IMR-90 (cell line): ENCODE measurements around the gene CD101. TPM values are rescaled to one million over a fixed set of nuclear protein-coding genes. Genes with fewer than 3 reads are reported as not detected.

Experiments
- ATAC-seq: fragments of 200-7000 bp; cut with Tn5 transposase; 2 replicates; pipeline ENCODE4 v1.9.1; 2020; ENCODE audit warnings: low read depth, mild to moderate bottlenecking, moderate library complexity
- BruUV-seq: library from RNA; stranded (reverse); fragments of 400-500 nt; replicated peaks from 2 replicates; lab custom pipeline; 2021; lab: Mats Ljungman, UMichigan
- CTCF ChIA-PET: fragments of 300-600 bp; formaldehyde crosslinking; extraction: SDS; loops from one replicate; lab custom pipeline; 2021; ENCODE audit warnings: antibody characterized with exemption; lab: Yijun Ruan, JAX
- POLR2A ChIA-PET: fragments of 300-600 bp; sonication (Branson Sonifier 250); formaldehyde crosslinking; loops from one replicate; lab custom pipeline; 2022; ENCODE audit warnings: antibody characterized with exemption; ENCODE audit not compliant: unreplicated experiment; lab: Charles Lee
- DNase-seq: peaks from one replicate; pipeline ENCODE4 v3.0.0; 2013
- H2AFZ ChIP-seq: replicated peaks from 2 replicates; pipeline ENCODE3; 2013; ENCODE audit warnings: low read length, mild to moderate bottlenecking; ENCODE audit not compliant: poor library complexity
- H2AK5ac ChIP-seq: 2 replicates; pipeline ENCODE4 v1.6.1; 2013; ENCODE audit warnings: low read depth, low read length, inconsistent platforms
- H2AK9ac ChIP-seq: replicated peaks from 2 replicates; pipeline ENCODE3; 2013; ENCODE audit warnings: mild to moderate bottlenecking, low read depth, low read length, moderate library complexity; ENCODE audit not compliant: poor library complexity
- H2BK120ac ChIP-seq: 2 replicates; pipeline ENCODE4 v1.6.1; 2013; ENCODE audit warnings: low read depth, low read length, inconsistent platforms
- H2BK15ac ChIP-seq: 3 replicates; pipeline ENCODE4 v1.6.1; 2013; ENCODE audit warnings: low read depth, low read length, inconsistent platforms
- H2BK20ac ChIP-seq: 2 replicates; pipeline ENCODE4 v1.6.1; 2013; ENCODE audit warnings: low read depth, mild to moderate bottlenecking, inconsistent platforms, low read length, moderate library complexity
- H2BK5ac ChIP-seq: 2 replicates; pipeline ENCODE4 v1.6.1; 2013; ENCODE audit warnings: mild to moderate bottlenecking, low read depth, low read length, inconsistent platforms; ENCODE audit not compliant: poor library complexity, severe bottlenecking
- H3K14ac ChIP-seq: replicated peaks from 2 replicates; pipeline ENCODE4 v1.6.1; 2013; ENCODE audit warnings: low read depth, low read length, inconsistent platforms
- H3K18ac ChIP-seq: 2 replicates; pipeline ENCODE4 v1.6.1; 2013; ENCODE audit warnings: low read depth, low read length, control low read depth
- H3K23ac ChIP-seq: 2 replicates; pipeline ENCODE4 v1.6.1; 2013; ENCODE audit warnings: low read depth, low read length, inconsistent platforms
- H3K27ac ChIP-seq: 2 replicates; pipeline ENCODE4 v1.5.1; 2013; ENCODE audit warnings: mild to moderate bottlenecking, control low read depth, low read length; ENCODE audit not compliant: insufficient read depth
- H3K27me3 ChIP-seq: 2 replicates; pipeline ENCODE4 v1.6.1; 2013; ENCODE audit warnings: low read length; ENCODE audit not compliant: control insufficient read depth, insufficient read depth
- H3K36me3 ChIP-seq: 2 replicates; pipeline ENCODE4 v1.6.1; 2013; ENCODE audit warnings: low read length, mixed read lengths; ENCODE audit not compliant: control insufficient read depth, insufficient read depth
- H3K4ac ChIP-seq: 2 replicates; pipeline ENCODE4 v1.6.1; 2013; ENCODE audit warnings: low read depth, low read length, inconsistent platforms
- H3K4me1 ChIP-seq: 2 replicates; pipeline ENCODE4 v1.6.1; 2013; ENCODE audit warnings: low read length, mixed read lengths; ENCODE audit not compliant: control insufficient read depth, insufficient read depth
- H3K4me2 ChIP-seq: 2 replicates; pipeline ENCODE4 v1.6.1; 2013; ENCODE audit warnings: low read depth, mild to moderate bottlenecking, control low read depth, low read length, moderate library complexity
- H3K4me3 ChIP-seq: 2 replicates; pipeline ENCODE4 v1.5.1; 2013; ENCODE audit warnings: low read depth, mild to moderate bottlenecking, control low read depth, low read length, moderate library complexity; ENCODE audit not compliant: insufficient read depth
- H3K56ac ChIP-seq: 2 replicates; pipeline ENCODE4 v1.6.1; 2013; ENCODE audit warnings: low read length, inconsistent platforms; ENCODE audit not compliant: insufficient read depth; ENCODE audit errors: extremely low read depth
- H3K79me1 ChIP-seq, 2 experiments: 2 replicates each; pipeline ENCODE4 v1.6.1; 2013; ENCODE audit warnings: low read length in 2 of 2, inconsistent platforms in 1 of 2, low read depth in 1 of 2
- H3K9ac ChIP-seq: 2 replicates; pipeline ENCODE4 v1.6.1; 2013; ENCODE audit warnings: low read depth, low read length, control low read depth
- H3K9me1 ChIP-seq: 2 replicates; pipeline ENCODE4 v1.6.1; 2013; ENCODE audit warnings: low read length, inconsistent platforms; ENCODE audit not compliant: insufficient read depth
- H3K9me3 ChIP-seq: 2 replicates; pipeline ENCODE4 v1.6.1; 2013; ENCODE audit warnings: low read length; ENCODE audit not compliant: control insufficient read depth, insufficient read depth
- H4K20me1 ChIP-seq: 2 replicates; pipeline ENCODE4 v1.6.1; 2013; ENCODE audit warnings: low read length, inconsistent platforms; ENCODE audit not compliant: insufficient read depth
- H4K5ac ChIP-seq: 2 replicates; pipeline ENCODE4 v1.6.1; 2013; ENCODE audit warnings: mild to moderate bottlenecking, low read depth, low read length, control low read depth
- H4K8ac ChIP-seq, 2 experiments: 2 replicates each; pipeline ENCODE4 v1.6.1; 2013; ENCODE audit warnings: low read depth in 2 of 2, low read length in 2 of 2, control low read depth in 1 of 2, inconsistent platforms in 1 of 2
- H4K91ac ChIP-seq: 2 replicates; pipeline ENCODE4 v1.6.1; 2013; ENCODE audit warnings: low read depth, low read length, inconsistent platforms; ENCODE audit not compliant: insufficient read depth
- BHLHE40 ChIP-seq: fragments of 150-350 bp; IDR thresholded peaks from 2 replicates; pipeline ENCODE4 v1.6.1; 2016; ENCODE audit warnings: mild to moderate bottlenecking, low read depth, low read length
- CEBPB ChIP-seq: IDR thresholded peaks from 2 replicates; pipeline ENCODE4 v1.6.1; 2012; ENCODE audit warnings: low read depth, low read length, improper control_type of control experiment
- CHD1 ChIP-seq: IDR thresholded peaks from 2 replicates; pipeline ENCODE4 v1.6.1; 2012; ENCODE audit warnings: low read depth, low read length, improper control_type of control experiment
- CTCF ChIP-seq: conservative IDR thresholded peaks from 2 replicates; pipeline ENCODE4 v1.5.1; 2012; ENCODE audit warnings: mild to moderate bottlenecking, low read depth, low read length, improper control_type of control experiment
- ELK1 ChIP-seq: fragments of 150-350 bp; IDR thresholded peaks from 2 replicates; pipeline ENCODE4 v1.6.1; 2016; ENCODE audit warnings: low read depth, mild to moderate bottlenecking, low read length, moderate library complexity, borderline replicate concordance
- FOS ChIP-seq: fragments of 150-350 bp; IDR thresholded peaks from 2 replicates; pipeline ENCODE4 v1.6.1; 2016; ENCODE audit warnings: low read depth, low read length
- MAFK ChIP-seq: IDR thresholded peaks from 2 replicates; pipeline ENCODE4 v1.6.1; 2012; ENCODE audit warnings: low read depth, low read length, improper control_type of control experiment
- MAZ ChIP-seq: IDR thresholded peaks from 2 replicates; pipeline ENCODE4 v1.6.1; 2012; ENCODE audit warnings: low read depth, mild to moderate bottlenecking, low read length, improper control_type of control experiment, moderate library complexity, borderline replicate concordance
- MXI1 ChIP-seq: IDR thresholded peaks from 2 replicates; pipeline ENCODE4 v1.6.1; 2012; ENCODE audit warnings: low read depth, mild to moderate bottlenecking, low read length, moderate library complexity, borderline replicate concordance
- NFE2L2 ChIP-seq: fragments of 150-350 bp; IDR thresholded peaks from 2 replicates; pipeline ENCODE4 v1.6.1; 2016; ENCODE audit warnings: low read depth, mild to moderate bottlenecking, low read length
- POLR2A ChIP-seq: IDR thresholded peaks from 2 replicates; pipeline ENCODE4 v1.6.1; 2012; ENCODE audit warnings: mild to moderate bottlenecking, low read depth, low read length
- RAD21 ChIP-seq: IDR thresholded peaks from 2 replicates; pipeline ENCODE4 v1.6.1; 2012; ENCODE audit warnings: low read length, improper control_type of control experiment
- SMC3 ChIP-seq: fragments of 150-350 bp; IDR thresholded peaks from 2 replicates; pipeline ENCODE4 v1.6.1; 2016; ENCODE audit warnings: low read depth, mild to moderate bottlenecking, antibody characterized with exemption, low read length, moderate library complexity
- WGBS, 2 experiments: methylation state at CpG; one replicate each; pipeline versions ENCODE4 v1.1.5 to v1.1.7; 2013; ENCODE audit warnings: missing lambda C conversion rate in 2 of 2; ENCODE audit not compliant: insufficient read length in 1 of 2; ENCODE audit errors: extremely low coverage in 2 of 2; 5-methylcytosine and 5-hydroxymethylcytosine counted together
- dilution Hi-C: fragments of 300-500 bp; cut with HindIII; formaldehyde crosslinking; loops from one replicate; pipeline ENCODE4 v1.14.3; 2018; ENCODE audit warnings: low sequenced_read_pairs; ENCODE audit not compliant: unreplicated experiment
- in situ Hi-C: fragments of 300-500 bp; cut with MboI; formaldehyde crosslinking; loops from 3 replicates; pipeline ENCODE4 v1.14.3; 2019; ENCODE audit warnings: low sequenced_read_pairs, inconsistent platforms, mixed read lengths
- intact Hi-C: fragments of 100-400 bp; cut with micrococcal nuclease; formaldehyde crosslinking; loops from 2 replicates; pipeline ENCODE4 v1.10.0; 2022
- polyA plus RNA-seq, 3 experiments: library from polyadenylated mRNA; depleted of rRNA; stranded (reverse); fragments of >200 nt; gene quantifications; 2 replicates each; pipeline ENCODE4 v1.2.3, GENCODE V29; 2012; ENCODE audit warnings: low replicate concordance in 1 of 3
- total RNA-seq: library from RNA; depleted of rRNA; stranded (reverse); fragments of >200 nt; gene quantifications from 2 replicates; pipeline ENCODE4 v1.2.3, GENCODE V29; 2012
- TF ChIP-seq, protein P1 (sequence below): fragments of 150-350 bp; IDR thresholded peaks from 2 replicates; pipeline ENCODE4 v1.6.1; 2017; ENCODE audit warnings: mild to moderate bottlenecking, antibody characterized with exemption, low read length, low read depth

CD101 gene
- total and polyA plus RNA-seq, 2 of the 4 experiments (the other 2 are of a cell fraction) = not detected

- no peak for TF ChIP-seq CHD1
- no peak for TF ChIP-seq ELK1
- TF ChIP-seq, protein P1, sequence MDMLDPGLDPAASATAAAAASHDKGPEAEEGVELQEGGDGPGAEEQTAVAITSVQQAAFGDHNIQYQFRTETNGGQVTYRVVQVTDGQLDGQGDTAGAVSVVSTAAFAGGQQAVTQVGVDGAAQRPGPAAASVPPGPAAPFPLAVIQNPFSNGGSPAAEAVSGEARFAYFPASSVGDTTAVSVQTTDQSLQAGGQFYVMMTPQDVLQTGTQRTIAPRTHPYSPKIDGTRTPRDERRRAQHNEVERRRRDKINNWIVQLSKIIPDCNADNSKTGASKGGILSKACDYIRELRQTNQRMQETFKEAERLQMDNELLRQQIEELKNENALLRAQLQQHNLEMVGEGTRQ = no peak
- no peak for TF ChIP-seq MXI1
- no peak for TF ChIP-seq MAZ
- TF ChIP-seq NFE2L2 = no peak
- no peak for TF ChIP-seq POLR2A
- no peak for TF ChIP-seq MAFK
- no peak for TF ChIP-seq FOS
- TF ChIP-seq SMC3 = no peak
- no peak for TF ChIP-seq CEBPB
- TF ChIP-seq RAD21 = no peak
- TF ChIP-seq BHLHE40 = no peak
- no peak for TF ChIP-seq CTCF
- POLR2A ChIA-PET = no interaction called here
- Histone ChIP-seq H4K91ac (no peak overlapping the region), H3K4ac (no peak overlapping the region), H3K79me1 (no peaks in the 10 kb centered on the region), H4K20me1 (no peaks in the 10 kb centered on the region), H3K36me3 (no peaks in the 10 kb centered on the region), H3K23ac (no peak overlapping the region), H3K27me3 (0 out of 2 replicates have a peak, but pooled peaks cover 2% of the 10 kb centered on the region), H2BK20ac (no peak overlapping the region), H2BK120ac (no peak overlapping the region), H3K9ac (no peak overlapping the region), H2BK5ac (no peak overlapping the region), H2AK9ac (no peak overlapping the region), H3K27ac (no peak overlapping the region), H2AFZ (no peak overlapping the region), H3K14ac (no peak overlapping the region), H3K9me1 (no peaks in the 10 kb centered on the region), H3K18ac (no peak overlapping the region), H3K56ac (no peak overlapping the region), H2AK5ac (no peak overlapping the region), H3K4me1 (no peaks in the 10 kb centered on the region), H4K8ac (no peak overlapping the region), H3K4me2 (no peak overlapping the region), H3K4me3 (no peak overlapping the region), H2BK15ac (no peak overlapping the region), H4K5ac (no peak overlapping the region), H3K9me3 (no peaks in the 10 kb centered on the region)
- DNase-seq (no peak), ATAC-seq (no peak)
- BruUV-seq = no TSS peak
- intact Hi-C loops = no loop called here
- 57% methylated on average over 1 of the region's 2 CpGs; no CpG with 5 or more reads in 1 of the 2 experiments for WGBS, 2 experiments
- dilution Hi-C loops = no loop called here
- CTCF ChIA-PET = no interaction called here
- in situ Hi-C loops = no loop called here
Observed at GRCh38 chr1:117000142-117000541, 1.4 kb upstream of the CD101 start.
